A549 treated with CpdA at 1 μM for 4 hours (cell line): ENCODE results near the gene CCNB1IP1. TPM values are rescaled to one million over a fixed set of nuclear protein-coding genes. Genes with fewer than 3 reads are reported as not detected.

Source experiments
- total RNA-seq: library from RNA; stranded (reverse); fragments of 200-300 nt; extraction: Qiagen RNA extraction; gene quantifications from 5 replicates; pipeline ENCODE4 v1.2.3, GENCODE V29; 2022; ENCODE audit warnings: low read depth

The CCNB1IP1 gene
- total RNA-seq: 38.9 to 61.4 TPM (median 43.0 TPM) in 5 replicates

GRCh38 chr14:20332788-20333493 is at the start of gene CCNB1IP1:
Gene CCNB1IP1, minus strand, starts transcription at chr14:20333279. Its CDS starts 16,756 bp downstream, at chr14:20316523.

GRCh38 chr14:20343092-20343861 is 10.2 kb upstream of the CCNB1IP1 start, which contains the start of gene PARP2:
Gene PARP2, plus strand, starts transcription at chr14:20343635. Its CDS starts 7 bp downstream, at chr14:20343642.

GRCh38 chr14:20305265-20306078 is 27.6 kb downstream of the CCNB1IP1 start, which contains the start of gene TTC5:
Gene TTC5, minus strand, starts transcription at chr14:20305951. Its CDS starts 14 bp downstream, at chr14:20305937.

Other genes with a start within 250 kb of the CCNB1IP1 start
- not detected in 5 replicates for gene OR4K17, start 222.5 kb downstream of the CCNB1IP1 start, total RNA-seq
- gene OR4N5, start 194.5 kb downstream of the CCNB1IP1 start, total RNA-seq: not detected in 5 replicates
- gene OR11G2, start 142.4 kb downstream of the CCNB1IP1 start, total RNA-seq: not detected in 5 replicates
- gene OR11H6, start 109.6 kb downstream of the CCNB1IP1 start, total RNA-seq: not detected in 5 replicates
- not detected in 5 replicates for gene OR11H7, start 104.3 kb downstream of the CCNB1IP1 start, total RNA-seq
- not detected in 5 replicates for gene OR11H4, start 94.0 kb downstream of the CCNB1IP1 start, total RNA-seq
- 18.1 to 29.1 TPM (median 20.6 TPM) in 5 replicates for gene TTC5, start 27.3 kb downstream of the CCNB1IP1 start, total RNA-seq
- gene PARP2, start 10.4 kb upstream of the CCNB1IP1 start, total RNA-seq: 21.7 to 25.0 TPM (median 23.5 TPM) in 5 replicates
- gene TEP1, start 80.2 kb upstream of the CCNB1IP1 start, total RNA-seq: 8.4 to 11.9 TPM (median 10.9 TPM) in 5 replicates
- gene KLHL33, start 102.9 kb upstream of the CCNB1IP1 start, total RNA-seq: 0.01 TPM in 1 of 5 replicates, not detected in the others
- gene OSGEP, start 121.5 kb upstream of the CCNB1IP1 start, total RNA-seq: 23.9 to 30.0 TPM (median 26.1 TPM) in 5 replicates
- gene APEX1, start 121.9 kb upstream of the CCNB1IP1 start, total RNA-seq: 262 to 275 TPM (median 270 TPM) in 5 replicates
- gene PIP4P1, start 128.2 kb upstream of the CCNB1IP1 start, total RNA-seq: 30.6 to 38.5 TPM (median 35.8 TPM) in 5 replicates
- 171 to 195 TPM (median 176 TPM) in 5 replicates for gene PNP, start 136.1 kb upstream of the CCNB1IP1 start, total RNA-seq
- gene RNASE10, start 172.3 kb upstream of the CCNB1IP1 start, total RNA-seq: 0.19 to 0.30 TPM (median 0.26 TPM) in 4 of 5 replicates, not detected in the other
- gene RNASE9, start 227.8 kb upstream of the CCNB1IP1 start, total RNA-seq: not detected in 5 replicates